Activated CD4-positive, CD25-positive, alpha-beta regulatory T cell treated with anti-CD3 and anti-CD28 coated beads, Interleukin-2, amount 50 U/mL, for 16 hours (primary cell): ENCODE results near the gene DOK6.

Experiments
- DNase-seq: peaks from one replicate; pipeline ENCODE4 v3.0.0-alpha.2; 2020; ENCODE audit warnings: low read depth, low spot score

Gene DOK6

DNA sequence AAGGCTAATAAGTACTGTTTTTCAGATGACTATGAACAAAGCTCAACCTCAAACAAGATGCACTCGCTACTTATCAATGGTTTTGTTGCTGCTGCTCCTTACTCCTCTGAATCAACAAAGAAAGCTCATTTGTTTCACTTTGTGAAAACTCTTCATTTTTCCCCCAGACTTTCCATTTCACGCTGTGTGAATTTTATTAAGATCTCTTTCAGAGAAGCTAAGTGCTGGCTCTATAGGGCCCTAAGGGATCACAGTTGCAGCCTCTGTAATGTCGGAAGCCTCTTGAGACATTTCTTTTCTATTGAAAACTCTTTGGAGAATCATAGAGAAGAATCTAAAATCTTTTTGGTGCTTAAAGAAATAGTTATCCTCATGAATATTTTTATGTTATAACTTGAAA is 337.2 kb downstream of the DOK6 start:
- no peak for DNase-seq

DNA sequence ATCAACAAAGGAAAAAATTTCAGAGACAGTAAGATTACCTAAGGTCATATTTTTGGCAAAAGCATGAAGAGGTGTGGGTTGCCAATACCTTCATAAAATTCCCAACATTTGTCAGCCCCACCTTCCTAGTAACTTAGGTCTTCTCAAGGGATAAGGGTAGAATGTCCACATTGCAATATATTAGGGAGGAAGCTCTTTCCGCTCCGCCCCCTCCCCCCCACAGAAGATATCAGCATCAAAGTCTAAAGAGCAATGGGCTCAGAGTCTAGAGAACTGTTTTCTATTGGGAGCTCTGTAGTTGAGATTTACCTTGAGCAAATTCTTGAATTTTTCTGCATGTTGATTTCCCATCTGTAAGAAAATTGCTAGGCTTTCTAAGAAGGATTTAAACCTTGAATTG is 346.7 kb downstream of the DOK6 start:
- no peak for DNase-seq

- no peak for DNase-seq
These were observed 352.2 kb downstream of the DOK6 start for GRCh38 chr18:69752737-69753380.

DNA sequence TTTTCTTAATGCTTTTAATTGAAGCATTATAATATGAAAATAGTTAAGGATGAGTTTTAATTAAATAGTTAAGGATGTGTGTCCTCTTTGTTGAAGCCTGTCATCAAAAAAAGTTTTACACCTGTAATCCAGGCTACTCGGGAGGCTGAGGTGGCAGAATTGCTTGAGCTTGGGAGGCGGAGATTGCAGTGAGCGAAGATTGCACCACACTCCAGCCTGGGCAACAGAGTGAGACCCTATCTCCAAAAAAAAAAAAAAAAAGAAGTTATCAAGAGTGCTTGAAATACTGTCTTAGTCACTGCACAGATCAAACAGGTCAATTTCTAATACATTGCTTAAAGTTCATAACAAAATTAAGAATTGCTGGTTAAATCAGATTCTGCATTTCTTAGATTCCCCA is 353.4 kb downstream of the DOK6 start:
- DNase-seq: no peak

DNA sequence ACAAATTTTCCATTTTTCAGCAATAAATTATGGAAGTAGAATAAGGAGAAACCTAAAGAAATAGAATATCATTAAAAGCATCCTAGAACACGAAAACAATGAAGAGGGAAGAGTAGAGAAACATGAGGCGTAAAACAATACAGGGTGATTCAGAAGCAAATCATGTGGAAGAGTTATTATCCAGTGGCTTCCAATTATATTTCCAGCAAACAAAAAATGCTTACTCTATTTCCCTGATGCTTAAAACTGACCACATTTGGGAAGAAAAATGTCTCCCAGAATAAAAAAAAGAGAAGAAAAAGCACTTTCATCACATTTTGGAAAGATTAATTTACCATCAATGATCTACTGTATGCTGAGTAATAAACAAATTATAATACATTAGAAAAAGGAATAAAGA is 354.4 kb downstream of the DOK6 start:
- no peak for DNase-seq

GRCh38 chr18:69755856-69756496 is 355.3 kb downstream of the DOK6 start:
- DNase-seq: no peak

GRCh38 chr18:69757733-69758132 is 357.0 kb downstream of the DOK6 start:
- no peak for DNase-seq

- no peak for DNase-seq
These were observed 357.8 kb downstream of the DOK6 start for GRCh38 chr18:69758458-69758857.

DNA sequence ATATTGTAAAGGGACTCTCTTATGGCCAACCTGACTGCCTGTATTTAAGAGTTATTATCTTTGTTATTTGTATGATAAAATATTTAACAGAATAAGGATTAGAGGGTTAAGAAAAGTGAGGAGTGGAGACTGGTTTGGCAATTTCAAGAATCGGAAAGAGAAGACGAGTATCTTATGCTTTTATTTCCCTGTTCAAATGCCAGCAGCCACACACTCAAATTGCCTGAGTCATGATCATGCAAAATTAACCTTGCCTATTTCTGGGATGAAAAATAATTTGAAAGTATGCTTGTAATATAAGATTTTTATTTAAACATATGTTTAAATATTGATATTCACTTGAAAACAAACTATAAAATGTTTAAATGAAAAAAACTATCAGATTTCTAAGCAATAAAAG is 358.4 kb downstream of the DOK6 start:
- DNase-seq: no peak

DNA sequence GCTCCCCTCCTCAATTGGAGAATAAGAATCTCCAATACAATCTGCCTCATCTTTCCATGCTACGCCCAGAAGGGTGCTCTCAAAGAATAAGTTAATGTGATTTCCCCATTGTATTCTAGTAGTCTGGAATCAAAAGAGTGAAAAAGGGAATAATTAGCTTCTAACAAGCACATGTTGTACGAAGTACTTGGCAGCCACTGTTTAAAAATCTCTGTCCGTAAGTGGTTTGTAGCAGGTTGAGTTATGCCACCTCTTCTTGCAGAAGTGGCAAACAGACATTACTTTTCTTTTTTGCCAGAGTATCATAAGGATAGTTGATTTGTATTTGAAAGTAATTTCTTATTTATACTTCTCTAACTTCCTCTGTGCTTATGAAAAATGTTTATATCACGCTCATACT is 362.3 kb downstream of the DOK6 start:
- no peak for DNase-seq

DNA sequence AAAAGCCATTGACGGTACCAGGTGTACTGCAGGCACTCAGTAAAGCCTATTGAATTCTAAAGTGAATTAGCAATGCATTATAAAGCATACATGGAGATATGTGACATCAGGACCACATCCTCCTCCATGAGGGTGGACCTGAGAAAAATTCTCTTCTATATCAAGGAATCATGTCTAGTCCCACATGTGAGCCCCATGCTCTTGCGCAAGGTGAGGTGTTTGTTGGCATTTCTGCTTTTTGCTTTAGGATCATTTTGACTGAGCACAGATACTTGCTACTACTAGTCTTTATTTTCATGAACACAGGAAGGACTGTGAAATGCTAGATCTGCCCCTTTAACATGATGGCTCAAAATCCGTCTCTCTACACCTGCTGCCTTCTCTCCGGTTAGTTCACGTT is 363.1 kb downstream of the DOK6 start:
- DNase-seq: no peak

DNA sequence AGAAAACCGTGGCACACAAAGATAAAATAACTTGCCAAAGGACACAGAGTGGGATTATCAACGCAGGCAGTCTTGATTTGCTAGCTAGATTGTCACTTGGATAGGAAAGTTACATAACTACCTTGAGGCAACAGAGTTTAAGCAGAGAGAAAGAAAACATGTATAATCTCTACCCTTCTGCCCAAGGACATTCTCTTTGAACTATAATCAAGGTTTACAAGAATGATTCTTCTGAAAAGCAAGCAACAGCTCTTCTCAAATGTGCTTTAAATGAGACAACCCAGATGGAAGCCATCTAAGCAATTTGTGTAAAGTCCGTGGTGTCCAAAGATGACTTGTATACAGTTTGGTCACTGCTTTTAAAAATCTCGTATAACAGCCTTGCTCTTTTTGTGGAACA is 369.6 kb downstream of the DOK6 start:
- no peak for DNase-seq

- DNase-seq: no peak
These were observed 374.1 kb downstream of the DOK6 start for GRCh38 chr18:69774831-69775230.

DNA sequence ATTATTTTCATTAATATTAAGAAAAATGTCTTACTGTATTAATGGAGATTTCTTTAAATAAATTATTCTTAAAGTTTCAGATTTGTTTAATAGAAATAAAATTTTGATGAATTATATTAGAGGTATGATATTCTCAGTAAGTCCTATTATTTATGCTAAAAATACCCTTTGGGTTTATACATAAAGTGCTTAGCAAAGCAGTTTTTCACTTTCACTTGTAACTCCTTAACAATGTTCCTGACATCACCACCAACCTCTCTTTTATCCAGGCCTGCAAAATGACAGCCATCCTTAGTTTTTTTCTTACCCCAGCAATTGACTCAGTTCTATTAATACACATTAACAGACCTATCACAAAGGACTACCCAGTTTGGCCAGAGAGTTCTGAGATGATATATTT is 376.6 kb downstream of the DOK6 start:
- DNase-seq: no peak

GRCh38 chr18:69778680-69779079 is 378.0 kb downstream of the DOK6 start:
- no peak for DNase-seq

GRCh38 chr18:69780851-69781250 is 380.2 kb downstream of the DOK6 start:
- DNase-seq: no peak

GRCh38 chr18:69784815-69785214 is 384.1 kb downstream of the DOK6 start:
- DNase-seq: no peak

DNA sequence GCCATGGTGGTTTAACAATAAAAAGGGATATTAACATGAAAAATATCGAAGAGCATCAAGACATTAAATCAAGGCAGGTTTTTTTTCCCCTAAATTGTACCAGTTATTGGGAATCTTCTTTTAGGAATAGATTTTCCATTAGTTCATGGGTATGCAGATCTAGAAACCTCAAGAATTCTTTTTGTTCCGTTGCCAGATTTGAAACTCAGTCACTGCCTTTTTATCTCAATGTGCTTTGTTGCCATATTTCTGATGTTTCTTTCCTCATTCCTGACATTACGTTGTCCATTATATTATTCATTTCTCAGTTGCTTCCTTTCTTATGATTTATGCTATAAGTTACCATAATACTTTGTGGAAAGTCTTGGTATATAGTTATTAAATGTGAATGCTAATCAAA is 384.8 kb downstream of the DOK6 start:
- no peak for DNase-seq

GRCh38 chr18:69786427-69786826 is 385.7 kb downstream of the DOK6 start:
- no peak for DNase-seq

GRCh38 chr18:69787825-69788547 is 387.3 kb downstream of the DOK6 start:
- no peak for DNase-seq

DNA sequence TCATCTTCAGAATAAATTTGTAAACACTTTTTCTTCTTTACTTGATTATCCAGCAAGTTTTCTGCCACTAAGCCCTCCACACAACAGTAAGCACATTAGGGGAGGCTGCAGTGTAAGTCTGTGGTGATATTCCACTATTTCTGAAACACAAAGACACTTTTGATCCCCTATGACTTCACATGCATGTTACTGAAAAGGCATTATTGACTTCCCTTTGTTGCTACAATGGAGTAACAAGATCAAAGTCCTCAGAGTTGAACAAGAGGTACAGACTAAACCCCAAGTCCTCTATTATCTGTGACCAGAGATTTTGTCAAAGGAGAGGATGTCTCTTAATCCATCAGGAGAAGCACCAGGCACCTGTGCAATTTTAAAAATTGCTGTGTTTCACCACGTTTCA is 389.1 kb downstream of the DOK6 start:
- DNase-seq: no peak

DNA sequence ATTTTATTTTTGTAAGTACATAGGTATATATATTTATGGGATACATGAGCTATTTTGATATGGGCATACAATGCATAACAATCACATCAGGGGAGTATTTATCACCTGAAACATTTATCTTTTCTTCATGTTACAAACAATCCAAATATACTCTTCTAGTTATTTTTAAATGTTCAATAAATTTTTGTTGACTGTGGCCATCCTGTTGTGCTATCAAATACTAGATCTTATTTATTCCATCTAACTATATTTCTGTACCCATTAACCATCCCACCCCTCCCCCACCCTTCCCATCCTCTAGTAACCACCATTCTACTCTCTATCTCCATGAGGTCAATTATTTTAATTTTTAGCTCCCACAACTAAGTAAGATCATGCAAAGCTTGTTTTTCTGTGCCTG is 390.0 kb downstream of the DOK6 start:
- no peak for DNase-seq

GRCh38 chr18:69795791-69796190 is 395.1 kb downstream of the DOK6 start:
- DNase-seq: no peak
